Coronary artery (tissue), 2 donors: ENCODE results near the gene TGFBR3.

Experiments used
- DNase-seq: peaks from one replicate; pipeline ENCODE4 v3.0.0-alpha.2; 2017; ENCODE audit warnings: low spot score
- H3K27ac ChIP-seq, 2 donors: fragments of 200-600 bp; sonication (generic); one replicate each; pipeline ENCODE4 v1.5.1; 2016 to 2019
- H3K4me3 ChIP-seq: fragments of 200-600 bp; sonication (generic); 2 replicates; pipeline ENCODE4 v1.5.1; 2016; ENCODE audit warnings: mild to moderate bottlenecking, moderate library complexity
- CTCF ChIP-seq: fragments of 200-600 bp; sonication (generic); IDR thresholded peaks from one replicate; pipeline ENCODE4 v1.5.1; 2019; ENCODE audit warnings: antibody characterized with exemption

The TGFBR3 gene

GRCh38 chr1:91645031-91645430 lies 240.9 kb downstream of the TGFBR3 start:
- no peak overlapping the region for H3K27ac ChIP-seq
- no peak for TF ChIP-seq CTCF
- DNase-seq = no peak
- H3K4me3 ChIP-seq = no peak overlapping the region

GRCh38 chr1:91643431-91643830 lies 242.5 kb downstream of the TGFBR3 start:
- DNase-seq = no peak
- H3K27ac ChIP-seq = no peak overlapping the region
- H3K4me3 ChIP-seq = no peak overlapping the region
- TF ChIP-seq CTCF = no peak

- DNase-seq = no peak
- no peak for TF ChIP-seq CTCF
- Histone ChIP-seq H3K4me3 (no peak overlapping the region), H3K27ac (no peak overlapping the region)
These were observed 244.9 kb downstream of the TGFBR3 start for GRCh38 chr1:91640877-91641526.

- Histone ChIP-seq H3K4me3 (no peak overlapping the region), H3K27ac (no peak overlapping the region)
- TF ChIP-seq CTCF = no peak
- no peak for DNase-seq
These were observed 248.4 kb downstream of the TGFBR3 start for GRCh38 chr1:91637539-91637994.

- Histone ChIP-seq H3K27ac (no peak overlapping the region), H3K4me3 (no peak overlapping the region)
- DNase-seq = no peak
- no peak for TF ChIP-seq CTCF
These were observed 250.2 kb downstream of the TGFBR3 start for GRCh38 chr1:91635763-91636162.

GRCh38 chr1:91633438-91633837 lies 252.5 kb downstream of the TGFBR3 start:
- Histone ChIP-seq H3K27ac (no peak overlapping the region), H3K4me3 (no peak overlapping the region)
- DNase-seq = no peak
- TF ChIP-seq CTCF = no peak

GRCh38 chr1:91631718-91632330 lies 254.1 kb downstream of the TGFBR3 start:
- DNase-seq = no peak
- no peak overlapping the region for H3K4me3 ChIP-seq
- TF ChIP-seq CTCF = no peak
- H3K27ac ChIP-seq = no peak overlapping the region
